ENCODE measurements around the gene TTLL6. TPM values are rescaled to one million over a fixed set of nuclear protein-coding genes. Genes with fewer than 3 reads are reported as not detected.

The TTLL6 gene
- total RNA-seq, 1 experiment from 2014 or later = 2.4 TPM

GRCh38 chr17:48732688-48733629 is 84.1 kb downstream of the TTLL6 start:
- H3K23me2 ChIP-seq (ENCODE audit: insufficient read length, low read depth, low read length, poor library complexity, severe bottlenecking) = peaks cover 4% of the 10 kb centered on the region
- no peak overlapping the region for H2BK15ac ChIP-seq (ENCODE audit: low read depth, low read length)
- H3K23ac ChIP-seq (ENCODE audit: insufficient read length, low read depth, low read length) = no peak overlapping the region
- no peak overlapping the region for H3K27ac ChIP-seq (ENCODE audit: insufficient read length, low read depth, low read length)
- no peak overlapping the region for H2AFZ ChIP-seq (ENCODE audit: low read length)
- peaks cover 0 to 14% of the 10 kb centered on the region in 2 experiments; a peak in 1 of 5 replicates for H3K9me3 Mint-ChIP-seq
- TF ChIP-seq CTCF (conservative IDR thresholded peaks at IDR 0.05) = no peak
- peak; percentile 82 for DNase-seq
- H3K79me1 ChIP-seq (ENCODE audit: insufficient read depth, low read depth, low read length, poor library complexity, severe bottlenecking) = no peaks in the 10 kb centered on the region
- no peaks in the 10 kb centered on the region for H4K20me1 ChIP-seq (ENCODE audit: control insufficient read depth, insufficient read depth, insufficient read length)
- H3K4me3 Mint-ChIP-seq = peak overlapping the region in 1 of 2 experiments; percentile 5; a peak in 2 of 5 replicates
- no peak overlapping the region for H2BK120ac ChIP-seq (ENCODE audit: low read depth, low read length, poor library complexity, severe bottlenecking)
- peaks cover 10 to 18% of the 10 kb centered on the region in 2 experiments for H3K4me1 Mint-ChIP-seq
- no peak overlapping the region for H3K4me2 ChIP-seq (ENCODE audit: insufficient read depth, insufficient read length, low read length)
- WGBS (ENCODE audit: extremely low coverage, insufficient read length, low lambda C conversion rate) = no CpG with 5 or more reads among the region's 50 CpGs
- H4K5ac ChIP-seq (ENCODE audit: insufficient read length, low read depth, low read length) = no peak overlapping the region
- no peak overlapping the region for H4K91ac ChIP-seq (ENCODE audit: insufficient read length, low read depth, low read length)
- H3K27me3 Mint-ChIP-seq (ENCODE audit: low read depth) = peaks cover 100% of the 10 kb centered on the region
- H3K27ac Mint-ChIP-seq = no peak overlapping the region; a peak in 2 of 7 replicates
- no peak overlapping the region for H3K56ac ChIP-seq (ENCODE audit: insufficient read length, low read depth, low read length)
- no peaks in the 10 kb centered on the region for H3K9me3 ChIP-seq (ENCODE audit: control insufficient read depth, low read depth, low read length)
- no peak overlapping the region for H3K14ac ChIP-seq (ENCODE audit: insufficient read depth, low read length)
- no peak overlapping the region for H2BK12ac ChIP-seq (ENCODE audit: insufficient read length, low read depth, low read length)
- no peak overlapping the region for H4K8ac ChIP-seq (replicated peaks; ENCODE audit: insufficient read length, low read depth, low read length)
- H2BK5ac ChIP-seq (ENCODE audit: insufficient read length, low read length) = no peak overlapping the region
- peaks cover 99% of the 10 kb centered on the region for H3K27me3 ChIP-seq (ENCODE audit: insufficient read depth, low read length)
- H3K18ac ChIP-seq (ENCODE audit: insufficient read length, low read depth, low read length) = no peak overlapping the region
- H3K4ac ChIP-seq (ENCODE audit: low read depth, low read length) = no peak overlapping the region
- no peak overlapping the region for H3T11ph ChIP-seq (ENCODE audit: low read length)
- H3K4me1 ChIP-seq (ENCODE audit: insufficient read depth, low read length) = no peaks in the 10 kb centered on the region
- no peaks in the 10 kb centered on the region for H3K36me3 Mint-ChIP-seq (ENCODE audit: insufficient read depth in 1 of 3, low read depth in 3 of 3)
- no peak overlapping the region for H3K9ac ChIP-seq (ENCODE audit: extremely low read depth, insufficient read length, low read length)
- no peak overlapping the region for H2BK20ac ChIP-seq (ENCODE audit: low read depth, low read length, poor library complexity, severe bottlenecking)
- H3K79me2 ChIP-seq (ENCODE audit: insufficient read depth, low read length) = no peaks in the 10 kb centered on the region
- H2AK5ac ChIP-seq (ENCODE audit: insufficient read length, low read length) = no peak overlapping the region

Data from H9 (cell line).